ENCODE results near the gene PCNX4.
A peak's percentile ranks its signal among the peaks of the same experiment; 100 is the strongest.

The PCNX4 gene

GRCh38 chr14:60195179-60195810 lies 103.6 kb downstream of the PCNX4 start:
- Histone ChIP-seq H3K4me2 (ENCODE audit: low read length) (no peak overlapping the region), H3K79me2 (no peaks in the 10 kb centered on the region), H3K9me3 (ENCODE audit: control insufficient read depth, low read length) (no peaks in the 10 kb centered on the region), H3K4me1 (no peaks in the 10 kb centered on the region), H3K27me3 (ENCODE audit: control insufficient read depth, insufficient read depth, low read length) (no peaks in the 10 kb centered on the region), H2AFZ (no peak overlapping the region), H3K27ac (no peak overlapping the region), H3K36me3 (ENCODE audit: control insufficient read depth, insufficient read depth, low read length) (no peaks in the 10 kb centered on the region), H3K4me3 (ENCODE audit: low read depth, low read length) (no peak overlapping the region), H3K9ac (no peak overlapping the region)
- TF ChIP-seq CTCF (IDR thresholded peaks at IDR 0.05) = peak; percentile 26

GRCh38 chr14:60196291-60196690 lies 104.6 kb downstream of the PCNX4 start:
- no peaks in the 10 kb centered on the region for H3K4me1 ChIP-seq
- H3K4me3 ChIP-seq (ENCODE audit: low read depth, low read length) = no peak overlapping the region
- H3K79me2 ChIP-seq = no peaks in the 10 kb centered on the region
- no peaks in the 10 kb centered on the region for H3K36me3 ChIP-seq (ENCODE audit: control insufficient read depth, insufficient read depth, low read length)
- no peak for TF ChIP-seq CTCF (IDR thresholded peaks at IDR 0.05)
- no peak overlapping the region for H3K27ac ChIP-seq
- no peaks in the 10 kb centered on the region for H3K27me3 ChIP-seq (ENCODE audit: control insufficient read depth, insufficient read depth, low read length)
- no peak overlapping the region for H2AFZ ChIP-seq
- H3K9ac ChIP-seq = no peak overlapping the region
- H3K4me2 ChIP-seq (ENCODE audit: low read length) = no peak overlapping the region
- H3K9me3 ChIP-seq (ENCODE audit: control insufficient read depth, low read length) = no peaks in the 10 kb centered on the region

- TF ChIP-seq CTCF (IDR thresholded peaks at IDR 0.05) = no peak
- Histone ChIP-seq H3K27ac (no peak overlapping the region), H3K9ac (no peak overlapping the region), H3K4me2 (ENCODE audit: low read length) (no peak overlapping the region), H2AFZ (no peak overlapping the region), H3K79me2 (no peaks in the 10 kb centered on the region), H3K4me1 (no peaks in the 10 kb centered on the region), H3K9me3 (ENCODE audit: control insufficient read depth, low read length) (no peaks in the 10 kb centered on the region), H3K27me3 (ENCODE audit: control insufficient read depth, insufficient read depth, low read length) (no peaks in the 10 kb centered on the region), H3K36me3 (ENCODE audit: control insufficient read depth, insufficient read depth, low read length) (no peaks in the 10 kb centered on the region), H3K4me3 (ENCODE audit: low read depth, low read length) (no peak overlapping the region)
Observed at GRCh38 chr14:60197629-60198303, 106.0 kb downstream of the PCNX4 start.

DNA sequence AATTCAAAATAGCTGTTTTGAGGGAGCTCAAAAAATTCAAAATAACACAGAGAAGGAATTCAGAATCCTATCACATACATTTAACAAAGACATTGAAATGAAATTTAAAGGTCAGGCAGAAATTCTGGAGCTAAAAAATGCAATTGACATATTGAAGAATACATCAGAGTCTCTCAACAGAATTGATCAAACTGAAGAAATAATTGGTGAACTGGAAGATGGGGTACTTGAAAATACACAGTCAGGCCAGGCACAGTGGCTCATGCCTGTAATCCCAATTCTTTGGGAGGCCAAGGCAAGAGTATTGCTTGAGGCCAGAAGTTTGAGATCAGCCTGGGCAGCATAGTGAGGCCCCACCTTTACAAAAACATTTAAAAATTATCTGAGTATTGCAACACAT lies 107.6 kb downstream of the PCNX4 start:
- no peak overlapping the region for H3K27ac ChIP-seq
- no peaks in the 10 kb centered on the region for H3K79me2 ChIP-seq
- H3K4me3 ChIP-seq (ENCODE audit: low read depth, low read length) = no peak overlapping the region
- H3K4me2 ChIP-seq (ENCODE audit: low read length) = no peak overlapping the region
- H3K36me3 ChIP-seq (ENCODE audit: control insufficient read depth, insufficient read depth, low read length) = no peaks in the 10 kb centered on the region
- peaks cover 7% of the 10 kb centered on the region for H3K4me1 ChIP-seq
- H3K9ac ChIP-seq = no peak overlapping the region
- no peak for TF ChIP-seq CTCF (IDR thresholded peaks at IDR 0.05)
- H3K9me3 ChIP-seq (ENCODE audit: control insufficient read depth, low read length) = no peaks in the 10 kb centered on the region
- H2AFZ ChIP-seq = no peak overlapping the region
- no peaks in the 10 kb centered on the region for H3K27me3 ChIP-seq (ENCODE audit: control insufficient read depth, insufficient read depth, low read length)

Measured in parathyroid adenoma (tissue), 2 donors.